Keratinocyte (primary cell): ENCODE results near the gene PLEKHG5.

Experiments
- EZH2 ChIP-seq: IDR thresholded peaks from one replicate; pipeline ENCODE4 v1.6.1; 2012; ENCODE audit warnings: inconsistent platforms, mild to moderate bottlenecking, low read length, moderate library complexity
- TF ChIP-seq, protein P1 (sequence below), 3 experiments: IDR thresholded peaks in 1 of 3; conservative IDR thresholded peaks in 1 of 3; optimal IDR thresholded peaks in 1 of 3; 2 replicates in 2 of 3; 3 replicates in 1 of 3; pipeline versions ENCODE3 to v1.5.1; 2011; ENCODE audit warnings: low read length in 3 of 3, mild to moderate bottlenecking in 3 of 3, moderate library complexity in 2 of 3, control low read depth in 1 of 3, inconsistent platforms in 1 of 3; ENCODE audit not compliant: insufficient read depth in 2 of 3; ENCODE audit errors: extremely low read depth in 1 of 3

DNA sequence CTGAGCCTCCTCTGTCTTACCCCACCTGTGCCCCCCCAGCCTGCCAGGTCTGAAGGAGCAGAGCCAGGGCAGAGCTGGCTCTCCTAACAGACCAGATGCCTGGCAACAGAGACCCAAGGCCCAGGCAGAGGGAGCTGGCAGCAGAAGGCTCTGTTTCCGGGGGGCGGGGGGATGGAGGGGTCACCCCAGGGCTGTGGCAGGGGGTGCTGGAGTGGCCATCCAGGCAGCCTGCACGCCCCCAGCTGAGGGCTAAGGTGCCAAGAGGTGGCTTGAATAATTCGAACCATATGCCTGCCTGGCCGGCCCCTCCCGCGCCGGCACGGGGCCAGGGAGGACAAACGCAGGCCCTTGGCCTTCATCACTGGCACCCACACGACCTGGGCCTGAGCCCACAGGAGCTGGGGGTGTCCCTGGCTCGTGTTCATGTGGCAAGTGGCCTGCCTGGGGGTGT lies 16.0 kb upstream of the PLEKHG5 start:
- TF ChIP-seq, protein P1, sequence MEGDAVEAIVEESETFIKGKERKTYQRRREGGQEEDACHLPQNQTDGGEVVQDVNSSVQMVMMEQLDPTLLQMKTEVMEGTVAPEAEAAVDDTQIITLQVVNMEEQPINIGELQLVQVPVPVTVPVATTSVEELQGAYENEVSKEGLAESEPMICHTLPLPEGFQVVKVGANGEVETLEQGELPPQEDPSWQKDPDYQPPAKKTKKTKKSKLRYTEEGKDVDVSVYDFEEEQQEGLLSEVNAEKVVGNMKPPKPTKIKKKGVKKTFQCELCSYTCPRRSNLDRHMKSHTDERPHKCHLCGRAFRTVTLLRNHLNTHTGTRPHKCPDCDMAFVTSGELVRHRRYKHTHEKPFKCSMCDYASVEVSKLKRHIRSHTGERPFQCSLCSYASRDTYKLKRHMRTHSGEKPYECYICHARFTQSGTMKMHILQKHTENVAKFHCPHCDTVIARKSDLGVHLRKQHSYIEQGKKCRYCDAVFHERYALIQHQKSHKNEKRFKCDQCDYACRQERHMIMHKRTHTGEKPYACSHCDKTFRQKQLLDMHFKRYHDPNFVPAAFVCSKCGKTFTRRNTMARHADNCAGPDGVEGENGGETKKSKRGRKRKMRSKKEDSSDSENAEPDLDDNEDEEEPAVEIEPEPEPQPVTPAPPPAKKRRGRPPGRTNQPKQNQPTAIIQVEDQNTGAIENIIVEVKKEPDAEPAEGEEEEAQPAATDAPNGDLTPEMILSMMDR (optimal IDR thresholded peaks at IDR 0.05 in 1 of 3, IDR thresholded peaks at IDR 0.05 in 1 of 3, conservative IDR thresholded peaks at IDR 0.05 in 1 of 3; ENCODE audit: extremely low read depth in 1 of 3, insufficient read depth in 2 of 3, low read length in 3 of 3): no peak
- TF ChIP-seq EZH2: no peak
